Activated T-cell treated with anti-CD3 and anti-CD28 coated beads, Interleukin-2, amount 50 U/mL, for 72 hours (primary cell): ENCODE measurements around the gene ARHGAP42. TPM values are rescaled to one million over a fixed set of nuclear protein-coding genes. Genes with fewer than 3 reads are reported as not detected.
A peak's percentile ranks its signal among the peaks of the same experiment; 100 is the strongest.

ENCODE experiments used
- ATAC-seq, 2 donors: fragments of 150-1000 bp; cut with Tn5 transposase; replicated peaks in 1 of 2; 2 replicates each; pipeline ENCODE4 v1.10.0; 2021; ENCODE audit warnings: moderate library complexity in 2 of 2, mild to moderate bottlenecking in 1 of 2
- DNase-seq, 2 donors: peaks; one replicate each; pipeline ENCODE4 v3.0.0; 2021 to 2022; ENCODE audit warnings: mixed read lengths in 1 of 2
- H3K27ac Mint-ChIP-seq: one replicate; pipeline ENCODE4 v1.8.0; 2022; ENCODE audit warnings: mild to moderate bottlenecking, moderate library complexity, mixed read lengths
- H3K27me3 Mint-ChIP-seq: one replicate; pipeline ENCODE4 v1.8.0; 2022; ENCODE audit warnings: low read depth, mixed read lengths
- H3K36me3 Mint-ChIP-seq, 2 donors: one replicate each; pipeline ENCODE4 v1.8.0; 2022; ENCODE audit warnings: mixed read lengths in 2 of 2, mild to moderate bottlenecking in 1 of 2; ENCODE audit not compliant: insufficient read depth in 2 of 2
- H3K4me1 Mint-ChIP-seq: one replicate; pipeline ENCODE4 v1.8.0; 2022; ENCODE audit warnings: low read depth, mixed read lengths
- H3K4me3 Mint-ChIP-seq, 2 donors: one replicate each; pipeline ENCODE4 v1.8.0; 2022; ENCODE audit warnings: mild to moderate bottlenecking in 2 of 2, mixed read lengths in 2 of 2, moderate library complexity in 2 of 2
- H3K9me3 Mint-ChIP-seq, 2 donors: one replicate each; pipeline ENCODE4 v1.8.0; 2022; ENCODE audit warnings: mixed read lengths in 2 of 2
- total RNA-seq, 2 donors: library from RNA; stranded (reverse); gene quantifications; one replicate each; pipeline ENCODE4 v1.2.3, GENCODE V29; 2022

ARHGAP42 gene
- total RNA-seq, 2 donors from 2014 or later, result 0.28 TPM; not detected in 1

GRCh38 chr11:100686476-100687053 lies 523 bp upstream of the ARHGAP42 start:
- ATAC-seq, result no peak
- Mint-ChIP-seq H3K27me3 (peaks cover 36% of the 10 kb centered on the region), H3K4me1 (peaks cover 15% of the 10 kb centered on the region), H3K4me3 (peak overlapping the region; percentile 57 to 75), H3K36me3 (peaks cover 0 to 2% of the 10 kb centered on the region in 2 donors), H3K27ac (no peak overlapping the region), H3K9me3 (no peaks in the 10 kb centered on the region)
- no peak for DNase-seq

GRCh38 chr11:100687630-100688395 lies 725 bp downstream of the ARHGAP42 start:
- peak; percentile 13 to 17 for DNase-seq
- peak; percentile 56 to 61 for ATAC-seq
- H3K27ac Mint-ChIP-seq, result no peak overlapping the region
- H3K27me3 Mint-ChIP-seq, result peaks cover 36% of the 10 kb centered on the region
- H3K4me3 Mint-ChIP-seq, result peak overlapping the region; percentile 76 to 86
- H3K4me1 Mint-ChIP-seq, result peaks cover 15% of the 10 kb centered on the region
- H3K9me3 Mint-ChIP-seq, result no peaks in the 10 kb centered on the region
- H3K36me3 Mint-ChIP-seq, result peaks cover 0 to 2% of the 10 kb centered on the region in 2 donors

GRCh38 chr11:100689141-100689540 lies 2.1 kb downstream of the ARHGAP42 start:
- Mint-ChIP-seq H3K27ac (no peak overlapping the region), H3K27me3 (peaks cover 36% of the 10 kb centered on the region), H3K36me3 (peaks cover 0 to 2% of the 10 kb centered on the region in 2 donors), H3K4me1 (peaks cover 10% of the 10 kb centered on the region), H3K9me3 (no peaks in the 10 kb centered on the region), H3K4me3 (no peak overlapping the region)
- DNase-seq, result no peak
- ATAC-seq, result no peak

GRCh38 chr11:100691896-100692653 lies 5.0 kb downstream of the ARHGAP42 start:
- ATAC-seq (no peak), DNase-seq (no peak)
- no peaks in the 10 kb centered on the region for H3K4me1 Mint-ChIP-seq
- H3K36me3 Mint-ChIP-seq, result peaks cover 0 to 2% of the 10 kb centered on the region in 2 donors
- H3K4me3 Mint-ChIP-seq, result no peak overlapping the region
- H3K27me3 Mint-ChIP-seq, result peaks cover 22% of the 10 kb centered on the region
- no peaks in the 10 kb centered on the region for H3K9me3 Mint-ChIP-seq
- no peak overlapping the region for H3K27ac Mint-ChIP-seq

- peaks cover 0 to 2% of the 10 kb centered on the region in 2 donors for H3K9me3 Mint-ChIP-seq
- DNase-seq (no peak), ATAC-seq (no peak)
- no peaks in the 10 kb centered on the region for H3K27me3 Mint-ChIP-seq
- peaks cover 0 to 1% of the 10 kb centered on the region in 2 donors for H3K36me3 Mint-ChIP-seq
- H3K27ac Mint-ChIP-seq, result no peak overlapping the region
- H3K4me3 Mint-ChIP-seq, result no peak overlapping the region
- no peaks in the 10 kb centered on the region for H3K4me1 Mint-ChIP-seq
These were observed 8.8 kb downstream of the ARHGAP42 start for GRCh38 chr11:100695911-100696310.

GRCh38 chr11:100703139-100703538 lies 16.1 kb downstream of the ARHGAP42 start:
- Mint-ChIP-seq H3K4me1 (no peaks in the 10 kb centered on the region), H3K9me3 (peaks cover 2% of the 10 kb centered on the region in 2 donors), H3K36me3 (no peaks in the 10 kb centered on the region), H3K27ac (no peak overlapping the region), H3K4me3 (no peak overlapping the region), H3K27me3 (no peaks in the 10 kb centered on the region)
- DNase-seq (no peak), ATAC-seq (no peak)

GRCh38 chr11:100703801-100704575 lies 16.9 kb downstream of the ARHGAP42 start:
- H3K36me3 Mint-ChIP-seq, result no peaks in the 10 kb centered on the region
- ATAC-seq, result no peak

GRCh38 chr11:100705447-100705846 lies 18.4 kb downstream of the ARHGAP42 start:
- Mint-ChIP-seq H3K27me3 (no peaks in the 10 kb centered on the region), H3K9me3 (peaks cover 0 to 2% of the 10 kb centered on the region in 2 donors), H3K27ac (no peak overlapping the region), H3K36me3 (no peaks in the 10 kb centered on the region), H3K4me3 (no peak overlapping the region), H3K4me1 (no peaks in the 10 kb centered on the region)
- DNase-seq (no peak), ATAC-seq (no peak)

More at GRCh38 chr11:100703801-100704575, 16.9 kb downstream of the ARHGAP42 start:
- H3K4me3 Mint-ChIP-seq, result no peak overlapping the region
- H3K9me3 Mint-ChIP-seq, result peaks cover under 1 to 2% of the 10 kb centered on the region in 2 donors
- H3K4me1 Mint-ChIP-seq, result no peaks in the 10 kb centered on the region
- H3K27ac Mint-ChIP-seq, result no peak overlapping the region
- no peak for DNase-seq
- no peaks in the 10 kb centered on the region for H3K27me3 Mint-ChIP-seq

GRCh38 chr11:100706179-100706578 lies 19.1 kb downstream of the ARHGAP42 start:
- Mint-ChIP-seq H3K36me3 (no peaks in the 10 kb centered on the region), H3K27me3 (no peaks in the 10 kb centered on the region), H3K4me3 (no peak overlapping the region), H3K4me1 (no peaks in the 10 kb centered on the region), H3K9me3 (peaks cover under 1 to 2% of the 10 kb centered on the region in 2 donors), H3K27ac (no peak overlapping the region)
- ATAC-seq, result no peak
- no peak for DNase-seq

GRCh38 chr11:100709233-100709957 lies 22.3 kb downstream of the ARHGAP42 start:
- ATAC-seq, result no peak
- Mint-ChIP-seq H3K4me1 (no peaks in the 10 kb centered on the region), H3K36me3 (no peaks in the 10 kb centered on the region), H3K27ac (no peak overlapping the region), H3K4me3 (no peak overlapping the region), H3K27me3 (no peaks in the 10 kb centered on the region), H3K9me3 (peaks cover 1 to 2% of the 10 kb centered on the region in 2 donors)
- DNase-seq, result no peak

GRCh38 chr11:100711984-100712383 lies 24.9 kb downstream of the ARHGAP42 start:
- H3K27ac Mint-ChIP-seq, result no peak overlapping the region
- DNase-seq, result no peak
- no peaks in the 10 kb centered on the region for H3K36me3 Mint-ChIP-seq
- H3K4me3 Mint-ChIP-seq, result no peak overlapping the region
- H3K9me3 Mint-ChIP-seq, result peaks cover 1 to 3% of the 10 kb centered on the region in 2 donors
- H3K27me3 Mint-ChIP-seq, result no peaks in the 10 kb centered on the region
- no peaks in the 10 kb centered on the region for H3K4me1 Mint-ChIP-seq
- ATAC-seq, result no peak

GRCh38 chr11:100712583-100712982 lies 25.5 kb downstream of the ARHGAP42 start:
- no peak overlapping the region for H3K4me3 Mint-ChIP-seq
- DNase-seq (no peak), ATAC-seq (no peak)
- peaks cover 1% of the 10 kb centered on the region in 2 donors for H3K9me3 Mint-ChIP-seq
- no peak overlapping the region for H3K27ac Mint-ChIP-seq
- H3K27me3 Mint-ChIP-seq, result no peaks in the 10 kb centered on the region
- no peaks in the 10 kb centered on the region for H3K36me3 Mint-ChIP-seq
- H3K4me1 Mint-ChIP-seq, result no peaks in the 10 kb centered on the region
